T-helper 17 cell (primary cell): ENCODE results near the gene RFX4. TPM values are rescaled to one million over a fixed set of nuclear protein-coding genes. Genes with fewer than 3 reads are reported as not detected.

Experiments used
- ATAC-seq: fragments of 150-1000 bp; cut with Tn5 transposase; 2 replicates; pipeline ENCODE4 v1.10.0; 2021; ENCODE audit warnings: mild to moderate bottlenecking, moderate library complexity
- DNase-seq, 3 donors: peaks; one replicate each; pipeline versions ENCODE4 v3.0.0 to v3.0.0-alpha.2; 2020 to 2021
- H3K9me3 ChIP-seq: one replicate; pipeline ENCODE4 v1.7.0; 2013; ENCODE audit warnings: low read length, mild to moderate bottlenecking; ENCODE audit not compliant: control insufficient read depth, poor library complexity, severe bottlenecking
- H3K27ac Mint-ChIP-seq: one replicate; pipeline ENCODE4 v1.8.0; 2022; ENCODE audit warnings: mild to moderate bottlenecking, moderate library complexity, mixed read lengths
- H3K27me3 Mint-ChIP-seq: one replicate; pipeline ENCODE4 v1.8.0; 2022; ENCODE audit warnings: mixed read lengths
- H3K36me3 Mint-ChIP-seq: one replicate; pipeline ENCODE4 v1.8.0; 2022; ENCODE audit warnings: low read depth, mixed read lengths
- H3K4me1 Mint-ChIP-seq: one replicate; pipeline ENCODE4 v1.8.0; 2022; ENCODE audit warnings: mild to moderate bottlenecking, mixed read lengths
- H3K4me3 Mint-ChIP-seq: one replicate; pipeline ENCODE4 v1.8.0; 2022; ENCODE audit warnings: mild to moderate bottlenecking, moderate library complexity, mixed read lengths
- total RNA-seq, 4 donors: library from RNA in 2 of 4; stranded (reverse) in 2 of 4; gene quantifications; one replicate each; pipeline ENCODE4 v1.2.3 and lab custom pipeline; 2022 to 2026

The RFX4 gene
- total RNA-seq, 2 donors from 2014 or later, result not detected

DNA sequence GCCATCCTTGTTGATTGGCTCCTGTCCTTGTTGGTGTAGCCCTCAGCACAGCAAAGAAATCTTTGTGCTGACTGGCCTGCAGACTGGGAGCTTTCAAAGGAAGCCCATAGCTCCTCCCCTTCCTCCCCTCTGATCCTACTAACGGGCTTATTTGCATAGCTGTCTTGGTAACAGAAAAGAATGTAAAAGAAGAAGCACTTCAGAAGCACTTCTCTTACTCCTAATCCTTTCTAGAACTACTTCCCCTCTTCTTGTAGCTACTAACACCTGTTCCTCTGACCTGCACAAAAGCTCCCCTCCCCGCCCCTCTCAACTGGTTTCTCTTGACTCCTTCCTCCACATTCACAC is 177.4 kb downstream of the RFX4 start:
- H3K9me3 ChIP-seq, result no peaks in the 10 kb centered on the region
- DNase-seq, result no peak
- H3K4me1 Mint-ChIP-seq, result peaks cover 29% of the 10 kb centered on the region
- peak; percentile 98 for ATAC-seq
- peak overlapping the region; percentile 99 for H3K27ac Mint-ChIP-seq
- H3K4me3 Mint-ChIP-seq, result peak overlapping the region; percentile 94
- no peaks in the 10 kb centered on the region for H3K27me3 Mint-ChIP-seq
- H3K36me3 Mint-ChIP-seq, result no peaks in the 10 kb centered on the region

DNA sequence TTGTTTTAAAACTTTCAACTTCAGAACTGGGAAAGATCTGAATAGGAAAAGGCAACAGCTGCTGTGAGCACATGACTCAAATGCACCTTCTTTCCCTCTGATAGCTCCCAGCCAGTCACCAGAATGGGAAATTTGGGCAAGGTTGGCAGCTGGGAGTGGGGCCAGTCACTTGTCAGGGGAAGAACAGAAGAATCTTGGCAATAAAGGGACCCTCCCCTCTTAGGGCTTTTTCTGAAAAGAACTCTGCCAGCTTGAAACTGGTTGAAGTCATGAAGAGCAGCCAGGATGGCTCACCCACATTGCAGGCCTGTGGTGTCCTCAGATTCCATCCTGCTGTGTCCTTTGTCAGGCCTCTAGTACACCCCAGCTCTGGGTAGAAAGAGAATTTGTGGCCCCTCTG is 181.4 kb downstream of the RFX4 start:
- DNase-seq, result no peak
- no peaks in the 10 kb centered on the region for H3K9me3 ChIP-seq
- Mint-ChIP-seq H3K27ac (no peak overlapping the region), H3K27me3 (no peaks in the 10 kb centered on the region), H3K4me3 (no peak overlapping the region), H3K4me1 (peaks cover 29% of the 10 kb centered on the region), H3K36me3 (no peaks in the 10 kb centered on the region)
- ATAC-seq, result no peak

DNA sequence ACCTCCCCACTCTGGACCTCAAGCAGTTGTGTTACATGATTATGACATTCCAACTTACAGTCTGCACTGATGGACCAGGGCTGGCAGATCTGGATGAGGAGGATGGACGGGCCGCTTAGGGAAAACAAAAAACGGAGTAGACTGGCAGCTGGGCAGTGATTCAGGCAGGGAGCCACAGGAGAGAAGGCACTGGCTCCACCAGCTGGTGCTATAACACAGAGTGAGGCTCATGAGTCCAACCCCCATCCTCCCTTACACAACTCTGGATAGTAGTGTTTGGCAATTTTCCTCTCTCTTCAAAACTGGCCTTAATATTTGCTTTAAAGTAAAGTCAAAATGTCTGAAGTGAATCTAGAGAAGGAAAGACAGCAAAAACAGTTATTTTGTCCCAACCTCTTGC is 181.9 kb downstream of the RFX4 start:
- no peaks in the 10 kb centered on the region for H3K9me3 ChIP-seq
- DNase-seq, result no peak
- no peak overlapping the region for H3K4me3 Mint-ChIP-seq
- ATAC-seq, result no peak
- no peaks in the 10 kb centered on the region for H3K36me3 Mint-ChIP-seq
- H3K27ac Mint-ChIP-seq, result no peak overlapping the region
- H3K4me1 Mint-ChIP-seq, result peaks cover 25% of the 10 kb centered on the region
- no peaks in the 10 kb centered on the region for H3K27me3 Mint-ChIP-seq

DNA sequence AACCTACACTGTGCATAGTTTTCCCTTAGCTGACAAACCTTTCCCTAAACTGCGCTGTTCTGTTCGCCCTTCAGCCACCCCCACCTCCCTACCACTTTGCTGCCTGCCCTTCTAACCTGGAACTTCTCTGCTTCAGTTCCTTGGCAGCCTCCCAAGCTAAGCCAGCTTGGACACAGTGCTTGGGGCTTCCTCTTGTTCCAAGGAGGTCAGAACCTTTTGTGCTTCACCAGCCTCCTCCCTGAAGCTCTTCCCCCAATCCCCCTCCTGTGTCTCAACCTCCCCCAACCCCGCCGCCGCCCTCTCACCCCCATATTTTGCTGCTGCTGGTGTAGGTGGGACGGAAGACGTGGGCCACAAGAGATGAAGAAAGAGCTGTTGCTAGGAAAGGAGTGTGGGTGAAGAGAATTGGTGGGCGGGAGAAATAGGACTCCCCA is 183.6 kb downstream of the RFX4 start:
- H3K36me3 Mint-ChIP-seq, result no peaks in the 10 kb centered on the region
- H3K9me3 ChIP-seq, result no peaks in the 10 kb centered on the region
- ATAC-seq, result no peak
- no peak overlapping the region for H3K4me3 Mint-ChIP-seq
- H3K4me1 Mint-ChIP-seq, result peaks cover 11% of the 10 kb centered on the region
- no peaks in the 10 kb centered on the region for H3K27me3 Mint-ChIP-seq
- H3K27ac Mint-ChIP-seq, result no peak overlapping the region
- no peak for DNase-seq

DNA sequence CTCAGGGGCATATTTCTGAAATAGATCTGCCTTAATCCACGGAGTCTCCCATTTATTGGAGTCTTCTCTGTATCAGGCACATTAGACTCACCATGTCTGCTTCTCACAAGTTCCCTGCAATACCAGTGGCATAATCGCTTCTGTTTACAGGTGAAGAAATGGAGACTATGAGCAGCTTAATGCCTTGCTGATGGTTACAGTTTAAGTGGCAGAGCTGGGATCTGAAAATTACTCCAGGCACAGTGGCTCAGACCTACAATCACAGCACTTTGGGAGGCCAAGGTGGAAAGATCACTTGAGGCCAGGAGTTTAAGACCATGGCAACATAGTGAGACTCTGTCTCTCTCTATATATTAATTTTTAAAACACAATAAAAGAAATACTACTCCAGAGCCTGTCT is 184.4 kb downstream of the RFX4 start:
- no peaks in the 10 kb centered on the region for H3K36me3 Mint-ChIP-seq
- DNase-seq (no peak), ATAC-seq (no peak)
- no peaks in the 10 kb centered on the region for H3K27me3 Mint-ChIP-seq
- peaks cover 11% of the 10 kb centered on the region for H3K4me1 Mint-ChIP-seq
- H3K9me3 ChIP-seq, result no peaks in the 10 kb centered on the region
- H3K27ac Mint-ChIP-seq, result no peak overlapping the region
- H3K4me3 Mint-ChIP-seq, result no peak overlapping the region

- Mint-ChIP-seq H3K4me1 (peaks cover 11% of the 10 kb centered on the region), H3K27me3 (no peaks in the 10 kb centered on the region), H3K27ac (no peak overlapping the region)
These were observed 185.4 kb downstream of the RFX4 start for GRCh38 chr12:106767954-106768822.

DNA sequence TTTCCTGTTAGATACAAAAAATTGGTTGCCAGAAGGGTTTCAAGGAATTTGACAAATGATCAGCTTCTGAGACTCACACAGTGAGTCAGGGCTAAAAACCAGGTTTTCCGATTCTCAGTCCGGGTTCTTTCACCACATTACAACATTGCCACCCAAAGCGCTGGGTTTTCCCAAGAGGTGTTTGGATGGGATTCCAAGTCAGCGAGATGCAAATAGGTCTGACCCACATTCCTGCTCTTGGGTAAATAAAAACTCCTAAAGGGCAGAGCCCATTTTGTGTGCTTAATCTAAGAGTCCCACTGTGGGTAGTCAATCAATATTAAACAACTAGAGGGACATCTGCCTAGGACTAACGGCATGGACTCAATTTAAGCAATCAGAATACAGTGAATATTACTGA is 186.3 kb downstream of the RFX4 start:
- DNase-seq, result no peak
- H3K4me1 Mint-ChIP-seq, result peaks cover 16% of the 10 kb centered on the region
- H3K27ac Mint-ChIP-seq, result no peak overlapping the region
- ATAC-seq, result no peak
- no peaks in the 10 kb centered on the region for H3K27me3 Mint-ChIP-seq
- H3K9me3 ChIP-seq, result no peaks in the 10 kb centered on the region
- no peak overlapping the region for H3K4me3 Mint-ChIP-seq
- H3K36me3 Mint-ChIP-seq, result peaks cover under 1% of the 10 kb centered on the region

More at GRCh38 chr12:106767954-106768822, 185.4 kb downstream of the RFX4 start:
- Mint-ChIP-seq H3K36me3 (no peaks in the 10 kb centered on the region), H3K4me3 (no peak overlapping the region)
- no peaks in the 10 kb centered on the region for H3K9me3 ChIP-seq
- DNase-seq, result no peak
- ATAC-seq, result no peak

DNA sequence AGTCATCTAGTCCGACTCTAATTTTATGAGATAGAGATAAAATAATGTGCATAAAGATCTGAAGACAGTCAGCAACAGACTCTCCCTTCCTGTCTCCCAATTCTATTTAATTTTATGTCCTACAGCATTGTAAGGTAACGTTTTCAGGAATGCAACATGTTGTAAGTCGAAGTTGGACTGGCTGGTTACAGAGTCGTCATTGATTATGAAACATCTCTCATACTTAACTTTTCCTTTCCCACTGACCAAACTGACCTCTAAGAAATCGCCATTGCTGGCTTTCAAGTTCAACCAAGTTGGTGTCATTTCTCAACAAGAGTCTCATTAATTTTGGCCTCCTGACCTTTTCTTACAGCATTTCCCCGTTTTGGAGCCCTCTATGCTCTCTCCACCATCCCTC is 186.7 kb downstream of the RFX4 start:
- H3K36me3 Mint-ChIP-seq, result peaks cover 3% of the 10 kb centered on the region
- no peak overlapping the region for H3K4me3 Mint-ChIP-seq
- ATAC-seq, result no peak
- H3K4me1 Mint-ChIP-seq, result peaks cover 19% of the 10 kb centered on the region
- DNase-seq, result no peak
- no peak overlapping the region for H3K27ac Mint-ChIP-seq
- H3K9me3 ChIP-seq, result no peaks in the 10 kb centered on the region
- no peaks in the 10 kb centered on the region for H3K27me3 Mint-ChIP-seq

DNA sequence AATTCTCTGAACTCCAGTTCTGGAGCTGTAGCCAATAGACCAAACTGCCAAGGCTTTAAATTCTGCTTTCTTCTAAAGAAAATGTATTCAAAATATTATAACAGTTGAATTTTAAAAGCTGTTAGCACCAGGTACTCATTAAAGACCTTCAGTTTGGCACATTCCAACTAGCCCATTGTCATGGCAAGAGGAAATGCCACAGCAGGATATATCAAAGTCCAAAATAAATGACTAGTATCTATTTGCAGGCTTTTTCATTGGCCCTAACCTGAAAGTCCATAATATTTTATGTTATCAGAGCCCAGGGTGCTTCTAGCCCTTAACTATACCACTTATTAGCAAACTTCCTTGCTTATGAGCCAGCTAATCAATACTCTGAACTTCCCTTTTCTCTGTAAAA is 188.6 kb downstream of the RFX4 start:
- DNase-seq (no peak), ATAC-seq (no peak)
- Mint-ChIP-seq H3K27me3 (no peaks in the 10 kb centered on the region), H3K27ac (no peak overlapping the region), H3K4me3 (no peak overlapping the region), H3K36me3 (peaks cover 5% of the 10 kb centered on the region), H3K4me1 (peaks cover 30% of the 10 kb centered on the region)
- H3K9me3 ChIP-seq, result no peaks in the 10 kb centered on the region

DNA sequence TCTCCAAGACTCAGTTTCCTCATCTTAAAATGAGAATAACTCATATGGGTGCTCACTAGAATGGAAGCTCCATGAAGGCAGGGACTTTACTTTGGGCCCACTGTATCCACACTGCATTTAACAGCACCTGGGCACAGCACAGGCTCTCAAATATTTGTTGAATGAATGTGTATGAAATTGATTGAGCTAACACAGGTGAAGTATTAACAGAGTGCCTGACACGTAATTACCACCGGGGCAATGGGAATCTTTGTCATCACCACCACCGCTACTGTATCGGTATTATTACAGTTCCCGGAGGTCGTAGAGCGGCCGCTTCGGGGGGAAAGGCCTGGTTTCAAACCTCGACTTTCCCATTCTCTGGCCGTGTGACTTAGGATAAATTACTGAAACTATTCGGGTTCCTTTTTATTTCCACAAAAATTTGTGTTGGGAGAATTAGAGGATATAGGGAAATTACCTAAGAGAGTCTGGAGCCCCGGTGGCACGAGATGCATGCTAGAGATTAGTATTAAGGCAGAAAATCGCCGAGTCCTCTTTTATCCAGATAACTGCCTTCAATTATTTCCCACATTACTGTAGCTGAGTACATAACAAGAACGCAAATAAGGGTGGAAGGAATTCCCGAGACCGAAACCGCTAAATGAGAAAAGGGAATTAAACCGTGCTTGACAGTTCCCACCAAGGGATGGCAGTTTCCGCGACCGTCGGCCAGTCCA is 190.6 kb downstream of the RFX4 start:
- Mint-ChIP-seq H3K4me1 (peaks cover 36% of the 10 kb centered on the region), H3K27ac (peak overlapping the region; percentile 96), H3K36me3 (peaks cover 7% of the 10 kb centered on the region), H3K4me3 (peak overlapping the region; percentile 100), H3K27me3 (no peaks in the 10 kb centered on the region)
- ATAC-seq, result peak; percentile 1
- DNase-seq, result no peak
- no peaks in the 10 kb centered on the region for H3K9me3 ChIP-seq

DNA sequence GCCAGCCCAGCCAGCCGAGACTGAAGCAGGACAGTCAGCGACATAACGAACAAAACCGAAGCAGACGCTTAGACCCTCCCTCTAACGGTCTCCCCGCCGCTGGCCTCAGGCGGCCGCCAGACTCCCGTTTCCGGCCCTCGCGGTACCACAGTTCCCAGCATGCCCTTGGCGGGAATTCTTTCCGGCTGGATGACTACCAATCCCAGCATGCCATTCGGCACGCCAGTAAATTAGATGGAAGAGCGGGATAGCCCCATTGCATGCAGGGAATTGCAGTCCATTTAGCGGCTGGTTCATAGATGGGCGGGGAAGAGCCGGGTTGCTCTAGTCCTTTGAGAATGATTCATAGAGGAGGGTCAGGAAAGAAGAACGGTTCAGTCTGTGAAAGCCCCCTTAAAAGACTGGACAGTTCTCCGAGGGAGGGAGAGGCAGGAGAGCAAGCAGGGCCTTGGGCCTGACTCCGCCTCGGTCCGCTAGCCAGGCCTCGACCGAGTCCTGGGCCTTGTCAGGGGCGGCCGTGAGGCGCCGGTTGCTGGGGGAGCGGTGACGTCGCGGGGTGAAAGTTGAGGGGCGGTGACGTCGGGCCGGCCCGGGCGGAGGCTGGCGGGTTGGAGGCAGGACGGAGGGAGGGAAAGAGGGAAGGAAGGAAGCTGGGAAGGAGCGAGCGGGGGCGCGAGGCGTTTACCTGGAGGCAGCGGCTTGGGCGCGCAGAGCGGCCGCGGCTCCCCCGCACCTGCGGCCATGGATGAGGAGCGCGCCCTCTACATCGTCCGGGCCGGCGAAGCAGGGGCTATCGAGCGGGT is 191.4 kb downstream of the RFX4 start, which contains the start of gene RIC8B:
Gene RIC8B, plus strand, starts transcription at position 678 of the 803 bp plus-strand sequence. Its CDS starts 64 bp downstream, at position 742.
- Mint-ChIP-seq H3K4me3 (peak within 1 kb of the TSS; percentile 100), H3K27ac (peak within 1 kb of the TSS; percentile 96), H3K4me1 (peaks cover 38% of the 10 kb centered on the region), H3K36me3 (peaks cover 7% of the 10 kb centered on the region), H3K27me3 (no peaks in the 10 kb centered on the region)
- no peaks in the 10 kb centered on the region for H3K9me3 ChIP-seq
- DNase-seq, result peak; percentile 56 to 59 (median 57)
- ATAC-seq, result peak; percentile 90

DNA sequence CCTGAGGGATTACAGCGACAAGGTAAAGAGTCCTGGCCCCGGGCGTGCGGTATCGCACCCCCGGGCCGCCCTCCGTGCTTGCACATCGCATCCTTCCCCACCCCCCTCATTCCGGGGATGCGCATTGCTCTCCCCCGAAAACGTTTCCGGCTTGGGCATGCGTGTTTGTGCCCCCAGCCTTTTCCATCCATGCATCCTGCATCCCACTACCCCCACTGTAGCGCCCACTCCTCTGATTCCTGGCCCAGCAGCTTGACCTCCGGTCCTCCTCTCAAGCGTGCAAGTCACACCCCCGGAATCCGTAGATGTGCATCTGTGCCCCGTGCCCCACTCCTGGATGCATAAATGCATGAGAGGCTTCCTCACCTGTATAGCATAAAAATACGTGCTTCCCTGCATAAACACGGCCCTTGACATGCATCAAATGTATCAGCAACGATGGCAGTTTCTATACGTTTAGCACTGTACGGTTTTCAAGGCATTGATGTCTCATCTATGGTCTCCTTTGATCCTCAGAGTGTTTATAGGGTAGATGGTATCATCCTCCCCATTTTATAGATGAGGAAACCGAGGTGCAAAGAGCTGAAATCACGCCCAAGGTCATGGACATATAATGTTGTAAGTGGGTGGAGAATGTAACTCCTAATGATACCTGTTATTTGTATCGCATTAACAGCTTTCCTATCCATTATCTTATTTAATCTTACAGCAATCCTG is 192.2 kb downstream of the RFX4 start:
- peak overlapping the region; percentile 96 for H3K27ac Mint-ChIP-seq
- no peak for DNase-seq
- H3K4me3 Mint-ChIP-seq, result peak overlapping the region; percentile 100
- H3K27me3 Mint-ChIP-seq, result no peaks in the 10 kb centered on the region
- no peaks in the 10 kb centered on the region for H3K9me3 ChIP-seq
- peak; percentile 8 for ATAC-seq
- H3K4me1 Mint-ChIP-seq, result peaks cover 42% of the 10 kb centered on the region
- H3K36me3 Mint-ChIP-seq, result peaks cover 7% of the 10 kb centered on the region
